GM18511 (cell line): Measurements from ENCODE around the gene STX10.

Experiments
- ATAC-seq: cut with Tn5 transposase; IDR thresholded peaks from one replicate; pipeline ENCODE4 v1.9.1; 2021; ENCODE audit warnings: mild to moderate bottlenecking, moderate library complexity; ENCODE audit not compliant: unreplicated experiment

STX10 gene

DNA sequence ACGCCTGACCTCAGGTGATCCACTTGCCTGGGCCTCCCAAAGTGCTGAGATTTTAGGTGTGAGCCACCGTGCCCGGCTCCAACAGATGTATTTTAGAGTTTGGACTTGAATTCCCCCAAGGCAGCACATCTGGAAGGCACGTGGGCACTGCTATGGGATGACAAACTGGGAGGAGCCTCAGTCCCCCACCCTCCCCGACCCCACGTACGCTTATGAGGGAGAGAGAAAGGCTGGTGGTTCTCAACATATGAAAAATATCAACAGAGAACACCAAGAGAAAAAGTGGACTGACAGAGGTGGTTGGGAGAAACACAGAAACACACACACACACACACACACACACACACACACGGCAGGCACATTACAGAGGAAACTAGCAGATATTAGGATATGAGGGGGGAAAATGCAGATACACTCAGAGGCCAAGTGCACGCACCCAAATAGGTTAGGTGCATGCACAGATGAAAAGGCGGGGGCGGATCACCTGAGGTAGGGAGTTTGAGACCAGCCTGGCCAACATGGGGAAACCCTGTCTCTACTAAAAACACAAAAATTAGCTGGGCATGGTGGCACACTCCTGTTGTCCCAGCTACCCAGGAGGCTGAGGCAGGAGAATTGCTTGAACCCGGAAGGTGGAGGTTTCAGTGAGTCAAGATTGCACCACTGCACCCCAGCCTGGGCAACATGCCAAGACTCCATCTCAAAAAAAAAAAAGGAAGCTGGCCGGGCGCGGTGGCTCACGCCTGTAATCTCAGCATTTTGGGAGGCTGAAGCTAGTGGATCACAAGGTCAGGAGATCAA is 3.2 kb downstream of the STX10 start:
- no peak for ATAC-seq

DNA sequence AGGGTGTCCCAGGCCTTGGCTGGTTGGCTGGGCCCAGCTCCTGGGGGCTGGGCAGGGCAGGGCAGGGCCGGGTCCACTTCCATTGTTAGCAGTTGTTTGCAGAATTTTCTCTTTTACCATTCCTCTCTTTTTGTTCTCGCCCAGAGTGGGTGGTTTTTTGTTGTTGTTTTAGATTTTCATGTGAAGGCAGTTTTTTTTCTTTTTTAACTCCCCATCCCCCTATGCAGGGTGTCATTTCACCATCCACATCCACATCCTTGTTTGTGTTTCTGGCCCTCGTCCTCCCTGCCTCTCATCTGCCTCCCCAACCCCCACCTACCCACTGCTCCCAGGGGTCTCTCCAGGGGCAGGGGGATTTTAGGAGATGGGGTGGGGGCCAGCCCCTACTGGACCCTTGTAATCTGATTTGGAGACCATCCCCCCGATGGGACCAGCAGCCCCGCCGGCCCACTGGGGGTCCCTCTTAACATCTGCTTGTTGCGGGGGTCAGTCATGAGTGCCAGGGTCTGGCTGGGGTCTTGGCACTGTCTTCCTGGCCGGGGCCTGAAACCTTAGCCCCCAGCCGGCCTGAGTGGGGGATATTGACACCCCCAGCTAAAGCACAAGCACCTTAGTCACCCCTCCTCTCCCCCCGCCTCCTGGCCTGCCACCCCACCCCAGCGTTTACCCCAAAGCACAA is 10.4 kb downstream of the STX10 start:
- ATAC-seq: no peak

DNA sequence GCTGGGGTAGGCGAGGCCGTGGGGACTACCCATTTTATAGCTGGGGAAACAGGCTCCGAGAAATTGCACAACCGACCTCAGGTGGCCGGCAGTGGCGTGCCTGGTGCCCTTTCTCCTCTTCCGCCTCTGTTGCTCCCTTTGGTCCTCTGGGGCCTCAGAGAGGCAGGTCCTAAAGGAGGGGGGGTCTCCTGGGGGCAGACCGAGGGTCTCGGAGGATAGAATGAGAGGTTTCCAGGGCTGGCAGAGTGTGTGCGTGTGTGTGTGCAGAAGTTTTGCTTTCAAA is 11.3 kb downstream of the STX10 start:
- no peak for ATAC-seq

DNA sequence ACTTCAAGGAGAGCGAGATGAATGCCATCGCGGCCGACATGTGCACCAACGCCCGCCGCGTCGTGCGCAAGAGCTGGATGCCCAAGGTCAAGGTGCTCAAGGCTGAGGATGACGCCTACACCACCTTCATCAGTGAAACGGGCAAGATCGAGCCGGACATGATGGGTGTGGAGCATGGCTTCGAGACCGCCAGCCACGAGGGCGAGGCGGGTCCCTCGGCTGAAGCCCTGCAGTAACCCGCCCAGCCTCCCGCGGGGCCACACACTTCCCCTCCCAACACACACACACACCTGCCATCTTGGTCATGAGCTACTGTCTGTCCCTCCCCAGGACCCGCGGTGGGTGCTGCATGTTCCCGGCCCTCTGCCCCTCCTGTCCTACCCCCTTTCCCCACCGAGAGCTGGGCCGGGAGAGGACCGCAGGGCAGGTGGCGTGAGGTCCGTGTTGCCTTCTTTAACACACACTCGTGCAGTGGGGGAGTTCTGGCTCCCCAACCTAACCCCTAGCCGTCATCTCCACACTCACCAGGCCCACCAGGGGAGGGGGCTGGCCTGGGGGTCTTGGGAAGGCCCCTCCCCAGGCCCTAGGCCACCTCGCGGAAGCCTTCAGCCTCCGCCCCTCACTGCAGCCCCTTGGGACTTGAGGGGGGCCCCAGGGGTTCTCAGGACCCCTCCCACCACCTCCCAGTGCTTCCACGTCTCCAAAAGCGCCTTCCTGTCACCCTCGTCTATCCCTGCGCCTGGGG is 11.8 kb downstream of the STX10 start:
- no peak for ATAC-seq

DNA sequence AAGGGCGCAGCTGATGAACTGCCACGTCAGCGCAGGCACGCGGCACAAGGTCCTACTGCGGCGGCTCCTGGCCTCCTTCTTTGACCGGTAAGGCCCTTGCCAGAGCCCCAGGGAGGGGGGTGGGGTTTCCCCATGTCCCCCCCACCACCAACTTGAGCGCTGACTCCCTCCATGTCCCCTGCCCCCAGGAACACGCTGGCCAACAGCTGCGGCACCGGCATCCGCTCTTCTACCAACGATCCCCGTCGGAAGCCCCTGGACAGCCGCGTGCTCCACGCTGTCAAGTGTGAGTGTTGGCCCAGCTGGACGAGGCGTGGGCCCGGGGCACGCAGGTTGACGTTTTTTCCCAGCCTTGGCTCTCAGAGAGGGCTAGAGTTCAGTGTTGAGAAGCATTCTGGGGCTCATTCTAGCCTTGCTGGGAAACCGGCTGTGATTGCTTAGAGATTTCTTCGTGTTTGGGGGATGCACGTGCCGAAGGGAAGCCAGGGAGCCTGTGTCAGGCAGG is 12.8 kb downstream of the STX10 start:
- ATAC-seq: no peak

DNA sequence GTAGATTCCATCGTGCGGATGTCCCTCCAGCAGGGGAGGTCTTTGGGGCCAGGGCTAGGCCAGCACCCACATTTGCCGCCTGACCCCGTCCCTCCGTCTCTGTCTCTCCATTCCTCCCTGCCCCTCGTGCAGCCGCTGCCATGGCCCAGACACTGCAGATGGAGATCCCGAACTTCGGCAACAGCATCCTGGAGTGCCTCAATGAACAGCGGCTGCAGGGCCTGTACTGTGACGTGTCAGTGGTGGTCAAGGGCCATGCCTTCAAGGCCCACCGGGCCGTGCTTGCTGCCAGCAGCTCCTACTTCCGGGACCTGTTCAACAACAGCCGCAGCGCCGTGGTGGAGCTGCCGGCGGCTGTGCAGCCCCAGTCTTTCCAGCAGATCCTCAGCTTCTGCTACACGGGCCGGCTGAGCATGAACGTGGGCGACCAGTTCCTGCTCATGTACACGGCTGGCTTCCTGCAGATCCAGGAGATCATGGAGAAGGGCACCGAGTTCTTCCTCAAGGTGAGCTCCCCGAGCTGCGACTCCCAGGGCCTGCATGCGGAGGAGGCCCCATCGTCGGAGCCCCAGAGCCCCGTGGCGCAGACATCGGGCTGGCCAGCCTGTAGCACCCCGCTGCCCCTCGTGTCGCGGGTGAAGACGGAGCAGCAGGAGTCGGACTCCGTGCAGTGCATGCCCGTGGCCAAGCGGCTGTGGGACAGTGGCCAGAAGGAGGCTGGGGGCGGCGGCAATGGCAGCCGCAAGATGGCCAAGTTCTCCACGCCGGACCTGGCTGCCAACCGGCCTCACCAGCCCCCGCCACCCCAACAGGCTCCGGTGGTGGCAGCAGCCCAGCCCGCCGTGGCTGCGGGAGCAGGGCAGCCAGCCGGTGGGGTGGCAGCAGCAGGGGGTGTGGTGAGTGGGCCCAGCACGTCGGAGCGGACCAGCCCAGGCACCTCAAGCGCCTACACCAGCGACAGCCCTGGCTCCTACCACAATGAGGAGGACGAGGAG is 14.8 kb downstream of the STX10 start:
- no peak for ATAC-seq

DNA sequence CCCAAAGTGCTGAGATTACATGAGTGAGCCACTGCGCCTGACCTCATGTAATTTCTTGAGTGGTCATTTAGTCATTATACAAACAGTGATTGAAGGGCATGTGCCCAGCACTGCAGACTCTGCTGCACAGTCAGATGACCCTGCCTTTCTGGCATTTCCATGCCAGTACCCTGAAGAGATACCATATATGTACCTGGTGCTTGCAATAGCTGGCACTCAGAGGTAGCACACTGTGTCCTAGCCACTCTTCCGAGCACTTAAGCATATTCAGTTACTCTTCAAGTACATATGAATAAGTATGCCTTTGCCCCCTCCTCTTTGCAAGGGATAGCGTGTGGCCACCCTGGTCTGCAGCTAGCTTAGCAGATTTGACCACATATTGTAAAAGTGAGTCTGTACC is 15.5 kb downstream of the STX10 start:
- no peak for ATAC-seq

DNA sequence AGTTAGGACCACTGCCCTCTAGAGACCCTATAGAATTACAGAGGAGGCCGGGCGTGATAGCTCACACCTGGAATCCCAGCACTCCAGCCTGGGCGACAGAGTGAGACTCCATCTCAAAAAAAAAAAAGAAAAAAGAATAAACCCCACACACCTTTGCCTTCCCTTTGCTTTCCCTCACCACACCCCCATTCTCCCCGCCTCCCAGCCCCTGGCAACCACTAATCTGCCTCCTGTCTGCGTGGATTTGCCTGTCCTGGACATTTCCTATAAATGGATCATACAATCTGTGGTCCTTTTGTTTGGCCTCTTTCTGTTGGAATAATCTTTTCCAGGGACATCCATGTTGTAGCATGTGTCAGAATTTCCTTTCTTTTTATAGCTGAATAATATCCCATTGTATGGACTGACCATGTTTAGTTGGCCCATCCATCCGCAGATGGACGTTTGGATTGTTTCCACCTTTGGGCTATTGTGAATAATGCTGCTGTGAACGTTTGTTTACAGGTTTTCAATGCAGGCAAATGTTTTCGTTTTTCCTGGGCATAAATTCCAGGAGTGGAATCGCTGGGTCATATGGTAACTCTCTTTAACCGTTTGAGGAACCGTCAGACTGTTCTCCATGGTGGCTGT is 16.8 kb downstream of the STX10 start:
- no peak for ATAC-seq

DNA sequence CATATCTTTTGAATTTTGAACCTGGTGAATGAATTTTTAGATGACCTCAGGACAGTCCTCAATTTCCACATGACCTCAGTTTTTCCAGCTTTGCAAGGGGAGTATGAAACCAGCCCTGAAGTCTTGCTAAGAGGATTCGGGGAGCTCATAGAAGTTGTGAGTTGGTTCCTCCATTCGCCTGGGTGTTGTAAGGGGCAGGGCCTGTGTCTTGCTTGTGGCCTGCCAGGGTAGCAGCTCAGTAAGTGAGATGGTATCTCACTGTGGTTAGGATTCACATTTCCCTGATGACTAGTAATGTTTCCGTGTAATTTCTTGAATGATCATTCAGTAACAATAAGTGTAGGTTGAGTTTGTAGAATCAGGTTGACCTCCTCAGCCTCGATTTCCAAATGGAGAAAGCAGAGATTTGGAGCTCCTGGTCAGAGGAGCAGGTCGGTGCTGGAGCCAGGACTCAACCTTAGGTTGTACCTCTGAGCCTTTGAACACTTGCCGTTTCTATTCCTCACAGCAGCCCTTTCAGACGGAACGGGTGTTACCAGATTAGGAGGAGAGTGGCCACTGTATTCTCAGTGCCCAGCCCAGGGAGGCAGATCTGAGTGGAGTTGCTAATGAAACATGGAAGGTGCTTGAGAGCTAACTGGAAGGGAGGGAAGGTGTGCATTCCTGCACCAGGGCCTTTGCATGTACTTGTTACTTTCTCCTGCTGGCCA is 17.5 kb downstream of the STX10 start:
- ATAC-seq: no peak

DNA sequence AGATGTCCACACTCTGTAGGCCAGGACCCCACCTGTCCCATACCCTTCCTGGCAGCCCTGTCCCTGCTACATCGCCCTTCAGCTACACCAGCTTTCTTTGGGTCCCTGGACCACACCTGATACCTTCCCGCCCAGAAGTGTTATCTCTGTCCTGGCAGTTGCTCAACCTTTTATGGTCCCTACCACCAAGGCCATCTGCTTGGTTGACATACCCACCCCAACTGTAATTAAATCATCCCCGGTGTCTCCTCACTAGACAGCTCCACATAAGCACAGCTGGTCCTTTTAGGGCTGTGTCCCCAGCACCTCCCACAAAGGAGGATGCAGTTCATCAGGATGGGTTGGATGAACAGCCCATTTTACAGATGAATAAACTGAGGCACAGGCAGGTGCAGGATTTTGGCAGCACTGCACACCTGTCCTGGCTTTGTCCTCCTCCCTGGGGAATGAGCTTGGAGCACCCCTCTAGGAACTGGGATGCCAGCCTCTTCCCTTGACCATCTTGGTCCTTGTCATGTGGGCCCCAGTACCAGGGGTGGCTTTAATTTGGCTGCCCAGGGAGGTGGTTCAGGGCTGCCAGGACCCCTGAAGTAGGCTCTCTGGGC is 19.2 kb downstream of the STX10 start:
- no peak for ATAC-seq

DNA sequence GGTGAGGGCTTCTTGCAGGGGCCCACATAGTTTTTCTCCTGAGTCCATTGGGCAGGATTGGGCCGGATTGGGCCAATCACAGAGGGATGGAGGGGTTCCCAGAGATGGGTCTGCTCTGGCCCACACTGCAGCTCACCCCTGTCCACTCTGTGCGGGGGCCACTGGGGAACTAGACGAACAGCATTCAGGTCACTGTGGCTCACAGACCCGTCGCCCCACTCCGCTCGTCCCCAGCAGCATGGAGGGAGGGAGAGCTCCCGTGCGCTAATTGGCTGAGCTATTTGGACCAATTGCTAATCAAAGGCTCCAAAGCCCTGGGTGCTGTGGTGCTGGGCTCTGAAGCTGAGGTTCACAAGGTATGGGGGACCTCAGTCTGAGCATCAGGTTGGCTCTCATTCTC is 20.8 kb downstream of the STX10 start:
- ATAC-seq: no peak

DNA sequence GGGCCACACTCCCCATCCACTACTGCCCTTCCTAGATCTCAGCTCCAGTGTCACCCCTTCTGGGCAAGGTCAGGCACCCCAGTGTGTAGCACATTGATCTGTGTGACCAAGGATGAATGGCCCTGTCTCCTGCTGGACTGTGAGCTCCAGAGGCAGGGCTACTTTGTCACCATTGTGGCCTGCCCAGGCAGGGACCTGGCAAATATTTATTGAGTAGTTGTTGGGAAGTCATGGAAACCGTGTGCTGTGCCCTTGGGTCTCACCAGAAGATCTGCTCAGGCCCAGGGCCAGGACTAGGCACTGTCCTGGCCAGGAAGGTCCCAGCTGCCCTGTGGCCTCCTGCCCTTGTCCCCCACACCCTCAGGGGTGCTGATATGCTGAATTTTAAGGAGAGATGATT is 21.6 kb downstream of the STX10 start:
- no peak for ATAC-seq

DNA sequence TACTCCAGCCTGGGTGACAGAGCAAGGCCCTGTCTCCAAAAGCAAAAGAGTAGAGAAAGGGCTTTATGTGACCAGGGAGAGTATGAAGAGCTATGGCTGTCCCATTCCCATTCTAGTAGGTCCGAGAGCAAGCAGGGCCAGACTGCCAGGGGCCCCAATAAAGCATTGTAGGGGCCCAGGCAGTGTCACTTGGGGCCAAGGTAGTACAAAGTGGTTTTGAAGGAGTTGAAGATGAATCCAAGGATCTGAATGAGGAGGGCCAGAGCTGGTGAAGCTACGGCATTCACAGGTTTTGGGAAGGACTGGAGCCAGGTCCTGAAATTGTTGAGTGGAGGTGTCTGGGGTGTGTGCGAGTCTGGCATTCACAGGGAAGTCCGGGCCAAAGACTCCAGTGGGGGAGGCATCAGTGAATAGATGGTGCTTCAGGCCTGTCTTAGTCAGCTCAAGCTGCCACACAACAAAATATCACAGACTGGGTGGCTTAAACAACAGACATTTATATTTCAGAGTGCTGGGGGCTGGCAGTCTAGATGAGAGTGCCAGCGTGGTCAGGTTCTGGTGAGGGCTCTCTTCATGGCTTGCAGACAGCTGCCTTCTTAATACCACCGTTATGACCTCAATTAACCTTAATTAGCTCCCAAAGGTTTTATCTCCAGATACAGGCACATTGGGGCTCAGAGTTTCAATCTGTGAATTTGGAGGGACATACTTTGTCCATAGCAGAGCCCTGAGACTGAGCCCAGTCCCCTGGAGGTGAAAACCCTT is 22.2 kb downstream of the STX10 start:
- ATAC-seq: no peak

DNA sequence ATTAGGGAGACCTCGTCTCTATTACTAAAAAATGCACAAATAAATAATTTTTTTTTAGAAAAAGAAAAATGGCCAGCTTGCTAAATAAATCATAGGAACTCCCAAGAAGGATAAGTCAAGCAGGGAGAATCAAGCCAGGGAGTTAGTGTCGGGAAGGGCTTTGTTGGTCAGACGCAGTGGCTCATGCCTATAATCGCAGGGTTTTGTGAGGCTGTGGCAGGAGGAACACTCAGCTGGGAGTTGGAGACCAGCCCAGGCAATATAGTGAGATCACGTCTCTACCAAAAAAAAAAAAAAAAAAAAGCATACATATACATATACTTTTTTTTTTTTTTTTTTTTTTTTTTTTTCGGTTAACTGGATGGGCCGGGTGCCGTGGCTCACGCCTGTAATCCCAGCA is 23.1 kb downstream of the STX10 start:
- ATAC-seq: no peak

DNA sequence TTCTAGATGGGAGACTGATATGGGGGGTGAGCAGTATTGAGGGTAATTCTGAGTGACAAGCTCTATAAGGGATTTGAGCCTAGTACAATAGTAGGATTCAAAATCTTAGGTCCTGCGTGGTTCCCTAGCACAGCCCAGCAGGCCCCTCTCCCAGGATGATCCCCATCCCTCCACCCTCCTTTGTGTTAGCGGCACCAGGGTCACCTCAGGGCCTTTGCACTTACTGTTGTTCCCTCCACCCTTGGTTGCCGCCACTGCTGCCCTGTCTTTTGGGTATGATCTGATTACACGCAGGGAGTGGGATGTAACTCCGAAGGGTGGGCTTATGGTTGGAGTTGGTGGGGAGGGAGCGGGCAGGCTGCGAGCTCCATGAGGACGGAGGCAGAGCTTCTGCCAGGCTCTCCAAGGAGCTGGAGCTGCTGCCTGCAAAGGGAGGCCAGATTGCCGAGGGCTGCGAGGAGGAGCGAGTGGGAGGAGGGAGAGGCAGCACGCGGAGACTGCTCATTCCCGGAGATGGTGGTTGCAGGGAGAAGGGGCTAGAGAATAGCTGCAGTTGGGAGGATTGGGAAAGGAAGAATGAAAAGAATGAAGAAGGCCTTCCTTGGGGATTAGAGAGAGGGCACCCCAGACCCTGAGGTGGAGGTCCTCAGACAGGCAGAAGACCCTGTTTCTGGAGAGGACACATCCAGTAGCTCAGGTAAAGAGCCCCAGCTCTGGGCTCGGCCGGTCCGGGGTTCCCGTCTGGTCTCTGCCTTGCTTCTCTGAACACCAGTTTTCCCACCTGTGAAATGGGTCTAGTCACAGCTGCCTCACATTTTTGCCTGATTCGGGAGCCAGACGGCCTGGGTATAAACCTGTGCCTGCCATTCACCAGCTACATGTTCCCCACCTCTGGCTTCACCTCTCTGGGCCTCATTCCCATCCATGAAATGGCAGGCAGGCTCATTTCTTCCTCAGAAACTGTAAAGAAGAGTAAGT is 26.9 kb downstream of the STX10 start:
- ATAC-seq: no peak

DNA sequence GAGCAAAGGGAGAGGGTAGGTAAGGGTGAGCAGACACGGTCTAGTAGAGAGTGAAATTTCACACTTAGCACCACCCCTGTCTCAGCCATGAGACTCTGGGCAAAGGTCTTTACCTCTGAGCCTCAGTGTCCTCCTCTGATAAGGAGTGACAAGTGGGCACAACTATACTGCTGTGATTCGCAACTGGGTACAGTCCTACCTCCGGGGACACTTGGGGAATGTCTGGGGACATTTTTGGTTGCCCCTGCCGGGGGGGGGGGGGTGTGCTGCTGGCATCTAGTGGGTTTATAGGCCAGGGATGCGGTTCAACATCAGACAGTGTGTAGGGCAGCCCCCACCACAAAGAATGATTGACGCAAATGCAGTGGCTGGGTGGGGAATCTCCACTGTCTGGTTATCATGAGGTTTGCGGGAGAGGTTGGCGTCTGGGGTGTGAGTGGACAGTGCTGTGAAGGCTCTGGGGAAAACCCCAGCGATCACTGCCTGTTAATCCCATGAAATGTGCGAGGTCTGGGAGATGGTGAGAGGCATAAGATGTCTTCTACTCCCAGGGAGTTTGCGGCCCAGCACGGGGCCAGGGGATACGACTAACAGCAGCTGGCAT is 27.8 kb downstream of the STX10 start:
- ATAC-seq: no peak
